Fibroblast of lung (primary cell): ENCODE results near the gene YIPF2. TPM values are rescaled to one million over a fixed set of nuclear protein-coding genes. Genes with fewer than 3 reads are reported as not detected.

ENCODE experiments used
- DNase-seq, 2 donors: peaks; one replicate each; pipeline versions ENCODE4 v3.0.0 to v3.0.0-alpha.2; 2010; ENCODE audit warnings: low read depth in 2 of 2
- H2AFZ ChIP-seq: 2 replicates; pipeline ENCODE4 v1.5.1; 2012; ENCODE audit warnings: low read length, control low read depth, inconsistent platforms
- H3K27ac ChIP-seq: 2 replicates; pipeline ENCODE4 v1.5.1; 2011; ENCODE audit warnings: low read length, control low read depth; ENCODE audit not compliant: insufficient read depth
- H3K27me3 ChIP-seq: 2 replicates; pipeline ENCODE4 v1.5.1; 2011; ENCODE audit warnings: mild to moderate bottlenecking, low read length; ENCODE audit not compliant: control insufficient read depth, insufficient read depth
- H3K36me3 ChIP-seq: 2 replicates; pipeline ENCODE4 v1.5.1; 2011; ENCODE audit warnings: low read length; ENCODE audit not compliant: control insufficient read depth, insufficient read depth
- H3K4me1 ChIP-seq: 2 replicates; pipeline ENCODE4 v1.5.1; 2011; ENCODE audit warnings: low read length; ENCODE audit not compliant: control insufficient read depth, insufficient read depth; ENCODE audit errors: extremely low read depth
- H3K4me2 ChIP-seq: 2 replicates; pipeline ENCODE4 v1.5.1; 2011; ENCODE audit warnings: low read length, control low read depth; ENCODE audit not compliant: insufficient read depth; ENCODE audit errors: extremely low read depth
- H3K4me3 ChIP-seq, 4 experiments: fragments of 200-600 bp in 1 of 4; sonication (generic) in 1 of 4; replicated peaks in 1 of 4; 2 replicates each; pipeline ENCODE4 v1.5.1; 2011 to 2016; ENCODE audit warnings: low read length in 4 of 4, low read depth in 3 of 4, mild to moderate bottlenecking in 3 of 4, control low read depth in 2 of 4, inconsistent platforms in 1 of 4, mixed read lengths in 1 of 4; ENCODE audit not compliant: insufficient read depth in 1 of 4; ENCODE audit errors: control extremely low read depth in 1 of 4
- H3K79me2 ChIP-seq: 2 replicates; pipeline ENCODE4 v1.5.1; 2012; ENCODE audit warnings: mild to moderate bottlenecking, low read length, inconsistent platforms; ENCODE audit not compliant: control insufficient read depth, insufficient read depth
- H3K9ac ChIP-seq: 2 replicates; pipeline ENCODE4 v1.5.1; 2011; ENCODE audit warnings: mild to moderate bottlenecking, low read length, control low read depth; ENCODE audit not compliant: insufficient read depth
- H3K9me3 ChIP-seq: 2 replicates; pipeline ENCODE4 v1.5.1; 2012; ENCODE audit warnings: low read depth, low read length; ENCODE audit not compliant: control insufficient read depth, insufficient read depth
- H4K20me1 ChIP-seq: 2 replicates; pipeline ENCODE4 v1.5.1; 2011; ENCODE audit warnings: low read length; ENCODE audit not compliant: control insufficient read depth, insufficient read depth; ENCODE audit errors: extremely low read depth
- EZH2 ChIP-seq: IDR thresholded peaks from 2 replicates; pipeline ENCODE4 v1.5.1; 2012; ENCODE audit warnings: low read length, control low read depth, mild to moderate bottlenecking; ENCODE audit errors: missing control alignments
- polyA plus RNA-seq, 2 donors: library from polyadenylated mRNA; depleted of rRNA in 1 of 2; stranded (reverse) in 1 of 2; unstranded in 1 of 2; fragments of >200 nt; gene quantifications; 2 replicates each; pipeline ENCODE4 v1.2.1, GENCODE V29; 2011 to 2012; ENCODE audit warnings: missing spikeins in 1 of 2
- total RNA-seq: library from RNA; depleted of rRNA; stranded (reverse); fragments of >200 nt; gene quantifications from 2 replicates; pipeline ENCODE4 v1.2.1, GENCODE V29; 2014
- TF ChIP-seq, protein P1 (sequence below), 2 donors: IDR thresholded peaks in 1 of 2; conservative IDR thresholded peaks in 1 of 2; 1 replicate in 1 of 2; 2 replicates in 1 of 2; pipeline ENCODE4 v1.5.1; 2011 to 2012; ENCODE audit warnings: low read length in 2 of 2, control low read depth in 1 of 2, inconsistent platforms in 1 of 2, low read depth in 1 of 2, mild to moderate bottlenecking in 1 of 2

The YIPF2 gene
- total and polyA plus RNA-seq, 2 donors (not counting 1 experiment from before 2014, with no cell fraction given) = 41.5 to 118 TPM

- H3K4me2 ChIP-seq = no peak overlapping the region
- no peak overlapping the region for H2AFZ ChIP-seq
- H3K27me3 ChIP-seq = no peaks in the 10 kb centered on the region
- no peak overlapping the region for H3K9ac ChIP-seq
- peaks cover 18% of the 10 kb centered on the region for H3K36me3 ChIP-seq
- H3K4me1 ChIP-seq = peaks cover 13% of the 10 kb centered on the region
- no peak for TF ChIP-seq EZH2
- TF ChIP-seq, protein P1, sequence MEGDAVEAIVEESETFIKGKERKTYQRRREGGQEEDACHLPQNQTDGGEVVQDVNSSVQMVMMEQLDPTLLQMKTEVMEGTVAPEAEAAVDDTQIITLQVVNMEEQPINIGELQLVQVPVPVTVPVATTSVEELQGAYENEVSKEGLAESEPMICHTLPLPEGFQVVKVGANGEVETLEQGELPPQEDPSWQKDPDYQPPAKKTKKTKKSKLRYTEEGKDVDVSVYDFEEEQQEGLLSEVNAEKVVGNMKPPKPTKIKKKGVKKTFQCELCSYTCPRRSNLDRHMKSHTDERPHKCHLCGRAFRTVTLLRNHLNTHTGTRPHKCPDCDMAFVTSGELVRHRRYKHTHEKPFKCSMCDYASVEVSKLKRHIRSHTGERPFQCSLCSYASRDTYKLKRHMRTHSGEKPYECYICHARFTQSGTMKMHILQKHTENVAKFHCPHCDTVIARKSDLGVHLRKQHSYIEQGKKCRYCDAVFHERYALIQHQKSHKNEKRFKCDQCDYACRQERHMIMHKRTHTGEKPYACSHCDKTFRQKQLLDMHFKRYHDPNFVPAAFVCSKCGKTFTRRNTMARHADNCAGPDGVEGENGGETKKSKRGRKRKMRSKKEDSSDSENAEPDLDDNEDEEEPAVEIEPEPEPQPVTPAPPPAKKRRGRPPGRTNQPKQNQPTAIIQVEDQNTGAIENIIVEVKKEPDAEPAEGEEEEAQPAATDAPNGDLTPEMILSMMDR (conservative IDR thresholded peaks at IDR 0.05 in 1 of 2, IDR thresholded peaks at IDR 0.05 in 1 of 2; ENCODE audit: low read depth in 1 of 2, low read length in 2 of 2) = no peak
- no peaks in the 10 kb centered on the region for H4K20me1 ChIP-seq
- no peaks in the 10 kb centered on the region for H3K9me3 ChIP-seq
- no peak for DNase-seq
- no peak overlapping the region for H3K27ac ChIP-seq
- H3K4me3 ChIP-seq = no peak overlapping the region
- H3K79me2 ChIP-seq = no peaks in the 10 kb centered on the region
Measured at GRCh38 chr19:10913716-10914340, 14.6 kb downstream of the YIPF2 start.

GRCh38 chr19:10912619-10913018 lies 15.8 kb downstream of the YIPF2 start:
- no peak overlapping the region for H3K4me2 ChIP-seq
- H3K9ac ChIP-seq = no peak overlapping the region
- TF ChIP-seq EZH2 = no peak
- TF ChIP-seq, protein P1 (conservative IDR thresholded peaks at IDR 0.05 in 1 of 2, IDR thresholded peaks at IDR 0.05 in 1 of 2; ENCODE audit: low read depth in 1 of 2, low read length in 2 of 2) = no peak
- no peak overlapping the region for H3K4me3 ChIP-seq
- H3K27me3 ChIP-seq = no peaks in the 10 kb centered on the region
- no peak overlapping the region for H2AFZ ChIP-seq
- H3K4me1 ChIP-seq = peaks cover 13% of the 10 kb centered on the region
- H3K9me3 ChIP-seq = no peaks in the 10 kb centered on the region
- H3K27ac ChIP-seq = no peak overlapping the region
- DNase-seq = no peak
- H3K36me3 ChIP-seq = peaks cover 27% of the 10 kb centered on the region
- H3K79me2 ChIP-seq = no peaks in the 10 kb centered on the region
- no peaks in the 10 kb centered on the region for H4K20me1 ChIP-seq

GRCh38 chr19:10911579-10912363 lies 16.7 kb downstream of the YIPF2 start:
- H3K79me2 ChIP-seq = no peaks in the 10 kb centered on the region
- H4K20me1 ChIP-seq = no peaks in the 10 kb centered on the region
- DNase-seq = no peak
- H3K27me3 ChIP-seq = no peaks in the 10 kb centered on the region
- H3K4me3 ChIP-seq = no peak overlapping the region
- H2AFZ ChIP-seq = no peak overlapping the region
- no peaks in the 10 kb centered on the region for H3K9me3 ChIP-seq
- no peak for TF ChIP-seq EZH2
- TF ChIP-seq, protein P1 (conservative IDR thresholded peaks at IDR 0.05 in 1 of 2, IDR thresholded peaks at IDR 0.05 in 1 of 2; ENCODE audit: low read depth in 1 of 2, low read length in 2 of 2) = no peak
- peaks cover 13% of the 10 kb centered on the region for H3K4me1 ChIP-seq
- no peak overlapping the region for H3K9ac ChIP-seq
- H3K27ac ChIP-seq = no peak overlapping the region
- H3K36me3 ChIP-seq = peaks cover 27% of the 10 kb centered on the region
- H3K4me2 ChIP-seq = no peak overlapping the region
